Measurements from ENCODE around the gene DOLPP1.
"Not testable (repeated sequence)": the region's sequence is repeated elsewhere in the genome, so short reads cannot be mapped to it uniquely, and the experiment has no call there.

DOLPP1 gene

DNA sequence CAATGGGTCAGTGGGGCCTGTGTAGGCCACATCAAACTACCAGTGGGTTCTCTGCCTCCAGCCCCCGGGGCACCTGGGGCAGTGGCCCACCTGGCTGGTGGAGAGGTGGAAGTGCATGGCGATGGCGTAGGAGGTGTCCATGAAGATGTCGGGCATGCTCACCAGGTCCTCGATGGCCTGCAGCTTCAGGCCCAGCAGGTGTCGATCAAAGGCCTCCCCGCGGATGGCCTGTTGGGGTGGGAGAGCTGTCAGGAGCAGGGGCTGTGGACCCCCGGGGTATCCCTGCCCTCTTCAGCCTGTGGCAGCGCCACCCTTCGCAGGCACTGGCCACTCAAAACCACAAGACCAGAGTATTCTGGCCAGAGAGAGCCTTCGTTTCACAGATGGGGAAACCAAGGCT lies 15.0 kb downstream of the DOLPP1 start:
- no peak for FAIRE-seq

DNA sequence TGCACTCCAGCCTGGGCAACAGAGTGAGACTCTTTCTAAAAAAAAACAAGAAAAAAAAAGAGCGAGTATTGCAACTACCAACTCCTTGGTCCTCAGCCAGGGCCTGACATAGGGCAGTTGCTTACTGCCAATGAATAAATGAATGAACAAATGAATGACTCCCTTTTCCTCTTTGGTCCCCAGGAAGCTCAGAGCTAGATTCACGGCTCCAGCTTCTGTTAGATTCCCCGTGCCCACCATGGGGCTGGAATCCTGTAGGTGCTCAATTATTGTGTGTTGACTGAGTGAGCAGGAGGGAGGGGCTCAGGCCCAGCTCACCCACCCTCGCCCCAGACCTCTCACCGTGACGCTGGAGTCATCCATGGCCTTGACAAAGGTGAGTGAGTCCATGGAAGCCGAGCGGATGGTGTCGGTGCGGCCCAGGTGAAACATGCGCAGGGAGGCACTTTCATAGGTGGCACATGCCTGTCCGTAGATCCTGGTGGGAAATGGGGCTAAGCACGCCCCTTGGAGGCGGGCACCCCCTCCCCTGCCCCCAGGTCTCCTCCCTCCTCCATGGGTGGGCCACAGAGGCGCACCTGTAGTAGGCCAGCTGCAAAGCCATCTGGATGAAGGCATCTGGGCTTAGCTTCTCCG lies 16.9 kb downstream of the DOLPP1 start:
- no peak for FAIRE-seq

DNA sequence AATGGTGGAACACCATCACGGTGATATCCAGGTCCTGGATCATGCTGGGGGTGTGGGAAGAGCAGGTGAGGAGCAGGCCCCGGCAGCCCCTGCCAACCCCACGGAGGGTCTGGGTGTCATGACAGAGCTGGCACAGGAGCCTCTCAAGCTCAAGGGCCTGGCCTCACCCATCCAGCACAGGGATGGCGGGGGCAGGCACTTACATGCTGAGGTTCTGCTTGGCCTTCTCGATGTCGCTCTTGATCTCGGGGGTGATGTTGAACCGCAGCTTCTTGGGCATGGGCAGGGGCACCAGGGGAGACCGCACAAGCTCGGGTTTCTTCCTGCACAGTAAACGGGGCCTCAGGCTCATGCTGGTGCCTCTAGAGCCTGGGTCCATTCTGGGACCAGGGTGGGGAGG lies 17.4 kb downstream of the DOLPP1 start:
- no peak for FAIRE-seq

DNA sequence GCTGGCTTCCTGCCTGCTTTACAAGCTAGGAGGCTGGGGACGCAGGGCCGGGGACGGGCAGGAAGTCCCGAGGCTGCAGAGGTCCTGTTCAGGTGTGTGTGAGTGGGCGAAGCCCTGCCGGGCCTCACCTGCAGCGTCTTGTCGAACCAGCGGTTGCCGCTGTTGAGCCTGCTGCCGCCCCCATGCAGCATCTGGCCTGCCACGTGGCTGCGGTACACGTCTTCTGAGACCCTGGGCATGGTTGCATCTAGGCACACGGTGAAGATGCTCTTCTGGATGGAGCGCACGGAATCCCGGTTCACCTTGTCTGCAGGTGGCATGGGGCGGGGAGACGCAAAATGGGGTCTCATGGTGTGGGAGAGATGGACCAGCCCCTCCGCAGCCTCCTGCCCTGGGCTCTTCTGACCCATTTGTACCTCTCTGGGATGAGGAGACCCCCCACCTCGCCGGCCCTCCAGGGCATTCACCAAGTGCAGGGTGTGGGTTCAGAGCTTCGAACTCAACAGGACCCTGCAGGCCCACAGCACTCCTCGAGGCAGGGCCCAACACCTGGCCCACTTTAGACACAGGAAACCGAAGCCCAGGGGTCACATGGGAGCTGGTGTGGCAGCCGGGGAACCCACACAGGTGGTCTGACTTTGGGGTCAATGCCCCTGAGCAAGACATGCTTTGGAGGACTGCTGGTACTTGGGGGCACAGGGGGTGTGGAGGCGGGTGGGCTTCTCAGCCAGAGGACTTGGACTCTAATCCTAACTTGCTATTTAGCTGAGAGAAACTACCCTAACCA lies 19.7 kb downstream of the DOLPP1 start:
- no peak for FAIRE-seq

DNA sequence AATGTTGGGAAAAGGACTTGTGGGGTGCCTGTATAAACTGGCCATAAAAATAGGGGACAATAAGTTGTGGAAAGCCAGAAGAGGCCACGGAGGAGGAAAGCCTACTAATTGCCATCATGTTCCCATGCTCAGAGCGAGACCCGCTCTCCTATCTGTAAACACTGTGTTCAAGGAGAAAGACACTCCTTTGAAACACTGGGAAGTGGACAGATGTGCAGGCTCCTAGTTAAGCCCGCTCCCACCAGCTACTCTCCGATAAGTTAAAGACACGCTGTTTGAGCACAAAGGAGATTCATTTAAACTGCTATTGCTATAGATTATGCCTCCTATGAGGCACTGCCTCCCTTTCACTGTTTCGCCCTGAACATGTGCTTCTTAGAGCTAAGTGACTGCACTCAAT lies 20.4 kb downstream of the DOLPP1 start:
- no peak for FAIRE-seq

DNA sequence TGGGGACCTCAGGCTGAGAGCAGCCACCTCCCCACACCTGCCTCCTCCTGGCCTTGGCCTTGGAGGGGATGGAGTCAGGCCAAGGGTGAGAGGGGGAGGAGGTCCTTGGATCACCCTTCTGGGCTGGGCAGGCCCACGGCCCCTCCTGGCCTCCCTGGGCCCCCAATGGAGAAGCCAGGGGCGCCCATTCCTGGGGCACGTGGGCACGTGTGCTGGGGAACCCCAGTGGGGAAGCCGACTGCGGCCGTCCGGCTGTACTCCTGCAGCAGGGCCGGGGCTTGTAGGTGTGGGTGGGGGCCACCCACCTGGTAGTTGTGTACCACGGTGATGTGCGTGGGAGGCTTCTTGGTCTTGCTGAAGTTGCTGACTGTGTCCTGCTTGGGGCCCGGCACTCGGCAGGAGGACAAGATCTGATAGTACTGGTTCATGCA lies 21.2 kb downstream of the DOLPP1 start:
- FAIRE-seq, result no peak

DNA sequence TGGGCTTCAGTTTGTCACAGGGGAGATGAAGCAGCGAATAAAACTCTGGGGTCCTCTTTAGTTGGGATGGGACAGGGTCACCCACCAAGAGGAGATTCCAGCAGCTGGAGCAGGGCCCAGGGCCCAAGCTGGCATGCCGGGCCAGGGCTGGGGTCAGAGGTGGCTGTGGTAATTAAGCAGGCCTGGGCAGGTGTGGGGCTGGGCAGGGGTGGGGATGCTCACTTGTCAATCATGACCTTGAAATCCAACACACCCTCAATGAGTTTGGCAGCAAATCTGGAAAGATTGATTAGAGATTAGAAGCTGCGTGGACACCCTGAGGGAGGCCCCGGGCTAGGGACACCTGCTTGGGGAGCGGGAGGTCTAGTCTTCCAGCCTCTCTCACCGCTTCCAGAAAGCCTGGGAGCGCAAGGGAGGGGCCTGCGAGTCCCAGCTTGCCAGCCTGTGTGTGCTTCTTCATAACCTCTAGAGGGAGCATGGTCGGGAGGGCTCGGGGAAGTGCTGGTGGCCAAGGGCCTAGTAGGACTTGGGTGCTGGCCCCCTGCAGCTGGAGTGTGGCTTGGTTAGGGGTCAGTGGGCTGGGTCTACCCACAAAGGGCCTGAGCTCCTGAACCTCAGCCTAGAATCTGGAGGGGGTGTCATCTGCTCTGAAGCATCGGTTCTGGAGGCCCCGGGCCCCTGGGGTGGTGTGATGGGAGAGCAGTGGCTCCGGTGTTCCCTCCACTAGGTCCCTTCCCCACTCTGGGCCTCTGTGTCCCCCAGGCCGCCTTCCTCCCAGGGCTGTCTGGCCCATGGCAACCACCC lies 22.1 kb downstream of the DOLPP1 start:
- FAIRE-seq, result no peak

DNA sequence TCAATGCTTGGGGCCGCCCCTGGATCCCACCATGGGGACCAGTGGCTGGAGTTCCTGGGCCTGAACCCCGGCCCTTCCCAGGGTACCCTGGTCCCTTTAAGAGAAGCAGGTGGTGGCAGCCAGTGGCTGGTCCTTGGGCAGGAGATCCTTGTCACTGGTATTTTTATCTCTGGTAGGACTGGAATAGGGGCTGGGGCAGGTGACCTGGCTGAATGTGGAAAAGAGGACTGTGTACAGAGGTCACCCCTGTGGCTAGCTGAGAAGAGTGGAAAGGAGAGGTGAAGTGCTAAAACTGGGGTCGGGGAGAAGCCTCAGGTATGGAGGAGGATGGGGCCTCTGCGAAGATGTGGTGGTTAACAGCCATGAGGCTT lies 22.7 kb downstream of the DOLPP1 start:
- no peak for FAIRE-seq

GRCh38 chr9:129104051-129104450 lies 23.1 kb downstream of the DOLPP1 start:
- FAIRE-seq, result no peak

DNA sequence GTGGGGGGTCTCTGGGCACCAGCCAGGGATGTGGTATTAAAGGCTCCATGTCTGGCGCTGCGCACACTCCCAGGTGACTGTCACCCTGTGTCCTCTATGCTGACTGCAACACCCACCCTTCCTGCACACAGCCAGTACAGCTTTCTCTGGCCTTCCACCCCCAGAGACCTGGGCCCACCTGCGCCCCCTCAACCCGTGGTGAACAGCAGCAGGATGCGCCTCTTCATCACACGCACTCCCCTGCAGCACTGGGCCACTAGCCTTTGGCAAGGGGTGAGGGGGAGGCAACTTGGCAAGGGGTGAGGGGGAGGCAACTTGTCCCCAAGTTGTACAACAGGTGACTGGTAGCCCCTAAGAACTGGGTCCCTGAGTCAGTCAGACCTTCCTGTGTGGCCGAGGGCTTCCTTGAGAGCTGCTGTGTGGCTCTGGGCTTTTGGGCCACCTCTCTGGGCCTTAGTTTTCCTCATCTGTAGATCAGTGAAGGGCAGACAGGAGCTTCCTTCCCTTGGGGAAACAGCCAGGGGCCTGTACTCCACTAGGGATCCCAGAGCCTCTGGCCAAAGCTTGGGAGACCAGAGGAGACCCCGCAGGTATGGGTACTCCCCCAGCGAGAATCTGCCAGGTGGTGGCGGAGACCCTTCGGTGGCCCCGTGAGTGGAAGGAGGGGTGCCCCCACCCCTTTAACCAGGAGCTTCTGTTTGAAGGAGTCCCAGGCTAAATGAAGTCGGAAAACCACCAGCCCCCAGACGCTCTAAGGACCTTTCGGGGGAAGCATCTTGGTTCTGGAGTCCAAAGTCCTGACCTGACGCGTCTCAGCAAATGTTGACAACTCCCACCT lies 25.2 kb downstream of the DOLPP1 start:
- FAIRE-seq, result no peak

GRCh38 chr9:129107651-129108050 lies 26.7 kb downstream of the DOLPP1 start:
- FAIRE-seq, result no peak

- no peak for FAIRE-seq
Observed at GRCh38 chr9:129108083-129108804, 27.3 kb downstream of the DOLPP1 start.

- FAIRE-seq, result no peak
Observed at GRCh38 chr9:129108805-129109536, 28.1 kb downstream of the DOLPP1 start.

GRCh38 chr9:129109537-129109903 lies 28.6 kb downstream of the DOLPP1 start:
- no peak for FAIRE-seq

DNA sequence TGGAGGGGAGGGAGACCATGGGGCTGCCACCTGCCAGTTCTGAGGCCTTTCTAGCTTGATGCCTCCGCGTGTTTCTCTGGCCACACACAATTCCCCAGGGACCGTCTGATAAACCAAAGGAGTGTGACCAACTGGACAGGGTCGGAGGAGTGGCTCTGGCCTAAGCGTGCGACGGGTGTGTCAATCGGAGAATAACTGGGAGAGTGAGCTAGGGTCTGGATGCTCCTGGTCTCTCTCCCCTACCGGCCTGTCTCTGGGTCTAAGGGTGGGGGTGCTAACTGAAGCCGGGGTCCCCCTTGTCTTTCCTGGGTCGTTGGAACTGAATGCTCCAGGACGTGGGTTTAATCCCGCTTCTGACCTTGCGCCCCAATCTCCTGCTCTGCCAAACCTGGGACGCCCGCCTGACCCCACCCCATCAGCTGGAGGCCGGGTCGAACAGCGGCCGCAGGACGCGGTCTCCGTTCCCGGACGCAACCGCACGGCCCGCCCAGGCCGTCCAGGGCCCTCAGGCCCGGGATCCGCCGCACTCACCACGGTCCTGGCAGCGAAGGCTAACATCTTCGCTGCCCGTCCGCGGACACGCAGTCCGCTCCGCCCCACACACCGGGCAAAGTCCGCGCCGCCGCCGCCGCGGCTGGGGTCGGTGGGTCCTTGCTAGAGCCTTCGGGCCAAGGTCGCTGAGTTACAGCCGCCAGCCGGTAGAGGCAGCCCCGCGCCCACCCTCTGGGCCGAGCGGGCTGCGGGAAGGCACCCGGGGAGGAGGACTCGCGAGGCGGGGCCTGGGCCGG lies 29.2 kb downstream of the DOLPP1 start:
- FAIRE-seq, result no peak

DNA sequence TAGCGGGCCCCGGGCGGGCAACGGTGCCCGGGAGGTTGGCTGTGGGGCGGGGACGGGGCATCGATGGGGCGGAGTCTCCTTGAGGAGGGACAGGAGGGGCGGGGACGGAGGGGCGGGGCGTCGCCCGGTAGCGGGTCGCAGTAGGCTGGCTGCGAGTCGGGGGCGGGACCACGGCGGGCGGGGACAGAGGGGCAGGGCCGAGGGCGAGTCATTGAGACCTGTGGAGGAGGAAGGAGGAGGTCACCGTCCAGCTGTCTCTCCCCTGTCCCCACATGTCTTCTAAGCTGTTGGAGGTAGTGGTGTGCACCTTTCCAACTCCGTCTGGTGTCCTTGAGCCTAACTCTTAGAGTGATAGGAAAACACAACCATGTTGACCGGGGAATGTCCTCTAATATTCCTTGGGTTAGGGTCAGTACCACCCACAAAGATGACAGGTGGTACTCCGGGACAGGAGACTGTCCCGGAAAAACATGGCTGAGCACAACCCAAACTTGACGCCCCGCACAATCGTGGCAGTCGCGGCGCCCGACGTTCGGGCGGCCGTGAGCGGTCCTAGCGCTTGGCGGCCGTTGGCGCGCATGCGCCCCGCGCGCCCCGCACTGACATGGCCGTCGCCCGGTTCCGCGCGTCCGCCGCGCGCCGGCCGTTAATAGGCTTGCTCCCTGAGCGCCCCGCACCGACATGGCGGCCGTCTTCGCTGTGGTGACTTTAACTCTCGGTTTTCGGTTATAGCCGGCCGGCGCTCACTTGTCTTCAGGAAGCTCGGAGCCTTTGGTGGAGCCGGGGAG lies 30.0 kb downstream of the DOLPP1 start, which contains the start of the genes CRAT and PTPA:
Gene CRAT, minus strand, starts transcription at position 54 of the 788 bp plus-strand sequence. CDS start 284 bp downstream, outside the sequence.
Gene PTPA, plus strand, starts transcription at position 676 of the 788 bp plus-strand sequence. CDS start 186 bp downstream, outside the sequence.
- no peak for FAIRE-seq

DNA sequence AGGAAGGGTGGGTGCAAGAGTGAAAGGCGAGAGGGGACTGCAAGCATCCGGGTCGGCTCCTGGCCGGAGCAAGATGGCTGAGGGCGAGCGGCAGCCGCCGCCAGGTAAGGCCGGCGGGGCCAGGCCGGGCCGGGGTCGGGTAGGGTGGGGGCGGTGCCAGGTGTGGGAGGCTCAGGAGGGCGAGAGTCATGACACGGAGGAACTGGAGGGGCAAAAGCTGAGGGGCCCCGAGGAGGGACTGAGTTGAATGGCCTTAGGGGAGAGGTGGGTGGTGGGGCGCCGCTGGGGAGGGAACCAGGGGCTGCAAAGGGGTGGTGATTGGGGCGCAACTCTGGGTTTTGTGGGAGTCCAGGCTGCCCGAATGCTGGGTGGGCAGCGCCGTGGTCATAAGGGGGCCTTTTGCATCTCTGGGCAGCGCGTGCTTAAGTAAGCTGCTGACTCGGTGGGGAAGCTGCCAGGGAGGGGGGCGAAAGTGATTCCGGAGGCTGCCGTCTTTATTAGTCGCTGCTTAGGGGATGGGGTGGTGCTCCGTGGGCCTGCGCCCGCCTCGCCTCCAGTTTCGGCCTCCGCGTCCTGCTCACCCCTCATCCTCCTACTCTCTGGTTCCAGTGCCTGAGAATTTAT lies 30.7 kb downstream of the DOLPP1 start:
- FAIRE-seq, result no peak

GRCh38 chr9:129112526-129112925 lies 31.6 kb downstream of the DOLPP1 start:
- not testable (repeated sequence) for FAIRE-seq
